WTC11 (cell line): ENCODE data around the gene KRT5. TPM values are rescaled to one million over a fixed set of nuclear protein-coding genes. Genes with fewer than 3 reads are reported as not detected.

ENCODE experiments used
- ATAC-seq: fragments of 200-7000 bp; cut with Tn5 transposase; 2 replicates; pipeline ENCODE4 v1.10.0; 2021; ENCODE audit warnings: mild to moderate bottlenecking, moderate library complexity
- CTCF ChIA-PET: fragments of 300-600 bp; sonication (Branson Sonifier 250); formaldehyde crosslinking; loops from one replicate; lab custom pipeline; 2021; ENCODE audit warnings: antibody characterized with exemption; lab: Charles Lee
- POLR2A ChIA-PET: fragments of 350-600 bp; sonication (Branson Sonifier 250); formaldehyde crosslinking; loops from one replicate; lab custom pipeline; 2021; ENCODE audit warnings: antibody characterized with exemption; lab: Charles Lee
- DNase-seq: peaks from one replicate; pipeline ENCODE4 v3.0.0; 2021; ENCODE audit warnings: low spot score
- H3K27ac Mint-ChIP-seq: 2 replicates; pipeline ENCODE4 v1.8.0; 2021; ENCODE audit warnings: mixed read lengths
- H3K27me3 Mint-ChIP-seq: 2 replicates; pipeline ENCODE4 v1.8.0; 2021; ENCODE audit warnings: low read depth, mild to moderate bottlenecking, moderate library complexity, mixed read lengths
- H3K36me3 Mint-ChIP-seq: 2 replicates; pipeline ENCODE4 v1.8.0; 2021; ENCODE audit warnings: mixed read lengths
- H3K4me1 Mint-ChIP-seq: 2 replicates; pipeline ENCODE4 v1.8.0; 2022; ENCODE audit warnings: mixed read lengths
- H3K4me3 Mint-ChIP-seq: 2 replicates; pipeline ENCODE4 v1.8.0; 2021; ENCODE audit warnings: mild to moderate bottlenecking, moderate library complexity, mixed read lengths
- H3K9me3 Mint-ChIP-seq: 2 replicates; pipeline ENCODE4 v1.8.0; 2021; ENCODE audit warnings: mixed read lengths
- ATF3 ChIP-seq: sonication (generic); formaldehyde crosslinking; conservative IDR thresholded peaks from 2 replicates; pipeline ENCODE4 v1.8.1; 2022; ENCODE audit warnings: mild to moderate bottlenecking, missing genetic modification reagents
- CREM ChIP-seq: sonication (generic); formaldehyde crosslinking; IDR thresholded peaks from 2 replicates; pipeline ENCODE4 v1.8.1; 2022; ENCODE audit warnings: mild to moderate bottlenecking, missing genetic modification reagents, moderate library complexity
- E2F1 ChIP-seq: sonication (generic); formaldehyde crosslinking; IDR thresholded peaks from 2 replicates; pipeline ENCODE4 v1.8.0; 2022; ENCODE audit warnings: mild to moderate bottlenecking, missing genetic modification reagents
- ERG ChIP-seq: fragments of 250-450 bp; sonication (Bioruptor Pico); IDR thresholded peaks from 2 replicates; pipeline ENCODE4 v1.8.0; 2021; ENCODE audit warnings: mild to moderate bottlenecking
- FOXK1 ChIP-seq: sonication (generic); formaldehyde crosslinking; IDR thresholded peaks from 2 replicates; pipeline ENCODE4 v1.8.0; 2022; ENCODE audit warnings: mild to moderate bottlenecking, moderate library complexity, missing genetic modification reagents
- FOXP1 ChIP-seq: sonication (generic); formaldehyde crosslinking; IDR thresholded peaks from 2 replicates; pipeline ENCODE4 v1.8.0; 2022; ENCODE audit warnings: missing genetic modification reagents, mild to moderate bottlenecking, moderate library complexity, borderline replicate concordance
- MLX ChIP-seq: sonication (generic); formaldehyde crosslinking; IDR thresholded peaks from 2 replicates; pipeline ENCODE4 v1.8.1; 2023; ENCODE audit warnings: mild to moderate bottlenecking, missing genetic modification reagents, moderate library complexity
- NFYB ChIP-seq: sonication (generic); formaldehyde crosslinking; conservative IDR thresholded peaks from 2 replicates; pipeline ENCODE4 v1.8.0; 2022; ENCODE audit warnings: low read depth, missing genetic modification reagents
- NR3C1 ChIP-seq: sonication (generic); formaldehyde crosslinking; conservative IDR thresholded peaks from 2 replicates; pipeline ENCODE4 v1.8.1; 2023; ENCODE audit warnings: low read depth, mild to moderate bottlenecking, missing genetic modification reagents
- PRRX2 ChIP-seq: fragments of 250-450 bp; sonication (Bioruptor Pico); IDR thresholded peaks from 2 replicates; pipeline ENCODE4 v1.8.0; 2021; ENCODE audit warnings: mild to moderate bottlenecking
- SMAD3 ChIP-seq: sonication (generic); formaldehyde crosslinking; IDR thresholded peaks from 2 replicates; pipeline ENCODE4 v1.8.0; 2022; ENCODE audit warnings: missing genetic modification reagents, mild to moderate bottlenecking, borderline replicate concordance
- TCF7 ChIP-seq: sonication (generic); formaldehyde crosslinking; IDR thresholded peaks from 2 replicates; pipeline ENCODE4 v1.8.0; 2022; ENCODE audit warnings: mild to moderate bottlenecking, low read depth, missing genetic modification reagents, moderate library complexity
- ZBTB21 ChIP-seq: sonication (generic); formaldehyde crosslinking; IDR thresholded peaks from 2 replicates; pipeline ENCODE4 v1.8.1; 2023; ENCODE audit warnings: mild to moderate bottlenecking, missing genetic modification reagents, borderline replicate concordance
- ZBTB43 ChIP-seq: sonication (generic); formaldehyde crosslinking; IDR thresholded peaks from 2 replicates; pipeline ENCODE4 v1.8.1; 2023; ENCODE audit warnings: mild to moderate bottlenecking, missing genetic modification reagents
- ZNF138 ChIP-seq: sonication (generic); formaldehyde crosslinking; conservative IDR thresholded peaks from 2 replicates; pipeline ENCODE4 v1.8.1; 2022; ENCODE audit warnings: mild to moderate bottlenecking, moderate library complexity, missing genetic modification reagents
- ZNF219 ChIP-seq: sonication (generic); formaldehyde crosslinking; IDR thresholded peaks from 2 replicates; pipeline ENCODE4 v1.8.0; 2023; ENCODE audit warnings: missing genetic modification reagents, mild to moderate bottlenecking, borderline replicate concordance
- ZNF232 ChIP-seq: sonication (generic); formaldehyde crosslinking; IDR thresholded peaks from 2 replicates; pipeline ENCODE4 v1.8.0; 2022; ENCODE audit warnings: mild to moderate bottlenecking, missing genetic modification reagents
- ZNF416 ChIP-seq: fragments of 250-450 bp; sonication (Bioruptor Pico); IDR thresholded peaks from 2 replicates; pipeline ENCODE4 v1.9.0; 2021; ENCODE audit warnings: mild to moderate bottlenecking, inconsistent platforms
- ZNF532 ChIP-seq: fragments of 250-450 bp; sonication (Bioruptor Pico); IDR thresholded peaks from 2 replicates; pipeline ENCODE4 v1.9.0; 2021; ENCODE audit warnings: mild to moderate bottlenecking, borderline replicate concordance
- total RNA-seq: library from RNA; stranded (reverse); gene quantifications from 3 replicates; pipeline ENCODE4 v1.2.3, GENCODE V29; 2021

KRT5 gene
- total RNA-seq, 1 experiment from 2014 or later: not detected

GRCh38 chr12:52558781-52559445 lies 38.7 kb upstream of the KRT5 start:
- no peaks in the 10 kb centered on the region for H3K36me3 Mint-ChIP-seq
- peaks cover 2% of the 10 kb centered on the region; the same call in 1 of the 2 replicates for H3K27me3 Mint-ChIP-seq
- H3K27ac Mint-ChIP-seq: no peak overlapping the region
- POLR2A ChIA-PET: no interaction called here
- no peak for DNase-seq
- no peaks in the 10 kb centered on the region for H3K9me3 Mint-ChIP-seq
- H3K4me1 Mint-ChIP-seq: no peaks in the 10 kb centered on the region
- H3K4me3 Mint-ChIP-seq: no peak overlapping the region
- TF ChIP-seq MLX (CRISPR knock-in tag) (no peak), ZNF219 (CRISPR knock-in tag) (no peak), NR3C1 (CRISPR knock-in tag) (no peak), ZNF416 (CRISPR knock-in tag) (no peak), ZBTB43 (CRISPR knock-in tag) (no peak), ERG (CRISPR knock-in tag) (no peak), CREM (no peak), ATF3 (CRISPR knock-in tag) (no peak), FOXK1 (no peak), NFYB (no peak), PRRX2 (CRISPR knock-in tag) (no peak), ZNF532 (CRISPR knock-in tag) (no peak), SMAD3 (no peak), TCF7 (CRISPR knock-in tag) (no peak), ZBTB21 (CRISPR knock-in tag) (no peak), FOXP1 (CRISPR knock-in tag) (no peak), E2F1 (CRISPR knock-in tag) (no peak), ZNF232 (CRISPR knock-in tag) (no peak), ZNF138 (no peak)
- TF ChIP-seq, all 79 proteins: peak for 0
- CTCF ChIA-PET: interaction anchor here (1.7 kb wide), 1 partner anchor 13 kb away, joined by 5 read pairs; no protein-coding TSS in a partner anchor
- ATAC-seq: no peak
